Epithelial cell of proximal tubule (primary cell): ENCODE data around the gene APP. TPM values are rescaled to one million over a fixed set of nuclear protein-coding genes. Genes with fewer than 3 reads are reported as not detected.

ENCODE experiments used
- DNase-seq: peaks from one replicate; pipeline ENCODE4 v3.0.0-alpha.2; 2011; ENCODE audit warnings: low read depth
- H3K4me3 ChIP-seq: 2 replicates; pipeline ENCODE4 v1.5.1; 2011; ENCODE audit warnings: low read depth, mild to moderate bottlenecking, low read length
- total RNA-seq: library from RNA; depleted of rRNA; stranded (reverse); fragments of >200 nt; gene quantifications from 2 replicates; pipeline ENCODE4 v1.2.3, GENCODE V29; 2015
- TF ChIP-seq, protein P1 (sequence below): conservative IDR thresholded peaks from 2 replicates; pipeline ENCODE4 v1.5.1; 2012; ENCODE audit warnings: low read depth, mild to moderate bottlenecking, low read length

Gene APP
- total RNA-seq, 1 donor from 2014 or later: 510 TPM

DNA sequence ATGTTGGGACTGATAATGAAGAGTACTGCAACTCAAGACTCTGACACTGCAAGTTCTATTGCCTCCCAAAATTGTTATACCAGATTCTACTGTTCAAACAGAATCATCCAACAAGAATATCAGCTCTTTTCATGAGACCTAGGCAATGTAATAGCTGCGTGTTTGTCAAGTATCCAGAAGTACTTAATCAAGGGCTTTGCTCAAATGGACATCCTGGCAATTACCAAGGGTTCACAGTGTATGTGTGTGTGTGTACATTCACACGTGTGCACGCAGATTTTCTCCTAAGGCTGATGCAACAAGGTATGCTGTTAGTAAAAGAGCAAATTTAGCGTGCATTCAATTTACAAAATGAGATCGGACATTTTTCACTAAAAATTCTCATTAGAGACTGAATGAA is 261.2 kb downstream of the APP start:
- H3K4me3 ChIP-seq: no peak overlapping the region
- no peak for DNase-seq
- TF ChIP-seq, protein P1, sequence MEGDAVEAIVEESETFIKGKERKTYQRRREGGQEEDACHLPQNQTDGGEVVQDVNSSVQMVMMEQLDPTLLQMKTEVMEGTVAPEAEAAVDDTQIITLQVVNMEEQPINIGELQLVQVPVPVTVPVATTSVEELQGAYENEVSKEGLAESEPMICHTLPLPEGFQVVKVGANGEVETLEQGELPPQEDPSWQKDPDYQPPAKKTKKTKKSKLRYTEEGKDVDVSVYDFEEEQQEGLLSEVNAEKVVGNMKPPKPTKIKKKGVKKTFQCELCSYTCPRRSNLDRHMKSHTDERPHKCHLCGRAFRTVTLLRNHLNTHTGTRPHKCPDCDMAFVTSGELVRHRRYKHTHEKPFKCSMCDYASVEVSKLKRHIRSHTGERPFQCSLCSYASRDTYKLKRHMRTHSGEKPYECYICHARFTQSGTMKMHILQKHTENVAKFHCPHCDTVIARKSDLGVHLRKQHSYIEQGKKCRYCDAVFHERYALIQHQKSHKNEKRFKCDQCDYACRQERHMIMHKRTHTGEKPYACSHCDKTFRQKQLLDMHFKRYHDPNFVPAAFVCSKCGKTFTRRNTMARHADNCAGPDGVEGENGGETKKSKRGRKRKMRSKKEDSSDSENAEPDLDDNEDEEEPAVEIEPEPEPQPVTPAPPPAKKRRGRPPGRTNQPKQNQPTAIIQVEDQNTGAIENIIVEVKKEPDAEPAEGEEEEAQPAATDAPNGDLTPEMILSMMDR: no peak

- TF ChIP-seq, protein P1: no peak
- no peak overlapping the region for H3K4me3 ChIP-seq
- no peak for DNase-seq
Observed at GRCh38 chr21:25908495-25908894, 262.1 kb downstream of the APP start.

DNA sequence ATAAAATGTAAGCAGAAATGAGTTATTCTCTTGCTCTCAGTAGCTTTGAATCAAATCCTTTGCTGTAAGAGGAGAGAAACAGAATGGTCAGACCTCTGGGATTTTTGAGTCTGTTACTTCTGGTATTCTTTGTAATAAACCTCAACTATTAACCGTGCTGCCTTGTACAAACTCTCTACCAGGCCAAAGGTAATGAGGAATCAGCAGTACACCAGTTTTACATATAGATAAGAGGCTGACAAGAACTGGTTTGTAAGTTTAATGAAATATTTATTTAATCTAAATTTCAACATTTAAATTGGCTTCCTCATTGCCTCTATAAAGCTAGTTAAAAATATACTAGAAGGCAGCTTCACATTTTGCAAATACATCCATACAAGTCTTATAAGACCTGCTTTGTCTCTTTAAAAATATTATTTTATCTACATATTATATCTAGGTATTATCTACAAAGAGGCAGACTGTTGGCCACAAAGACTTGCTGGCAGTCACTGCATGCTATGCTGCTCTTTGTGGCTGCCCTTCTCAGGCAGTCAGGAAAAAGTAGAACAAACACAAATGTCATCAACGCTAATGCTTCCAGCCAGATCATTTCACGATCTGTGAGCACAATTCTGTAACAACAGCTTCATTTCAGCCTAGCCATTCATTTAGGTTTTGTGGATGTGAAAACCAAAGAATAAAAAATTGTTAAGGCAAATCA is 262.8 kb downstream of the APP start:
- DNase-seq: no peak

DNA sequence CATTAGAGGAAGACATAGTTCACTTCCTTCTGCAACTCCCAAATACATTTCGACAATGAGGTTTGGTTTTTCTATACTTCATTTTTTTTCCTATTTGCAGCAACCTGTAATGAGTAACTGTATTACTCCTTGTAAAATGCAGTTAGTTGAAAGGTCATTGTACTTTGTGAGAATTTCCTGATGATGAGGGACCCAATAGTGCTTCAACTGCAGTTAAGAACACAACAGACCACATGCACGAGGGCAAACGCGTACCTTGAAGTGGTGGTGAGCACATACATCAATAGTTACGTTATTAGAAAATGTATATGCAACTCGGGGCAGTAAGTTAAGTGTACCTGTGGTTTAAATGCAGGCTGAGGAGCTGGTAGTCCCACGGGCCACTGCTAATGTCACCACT is 264.0 kb downstream of the APP start:
- TF ChIP-seq, protein P1: no peak
- DNase-seq: no peak
- no peak overlapping the region for H3K4me3 ChIP-seq

More for the DNA sequence above, 262.8 kb downstream of the APP start:
- no peak overlapping the region for H3K4me3 ChIP-seq
- TF ChIP-seq, protein P1: no peak

DNA sequence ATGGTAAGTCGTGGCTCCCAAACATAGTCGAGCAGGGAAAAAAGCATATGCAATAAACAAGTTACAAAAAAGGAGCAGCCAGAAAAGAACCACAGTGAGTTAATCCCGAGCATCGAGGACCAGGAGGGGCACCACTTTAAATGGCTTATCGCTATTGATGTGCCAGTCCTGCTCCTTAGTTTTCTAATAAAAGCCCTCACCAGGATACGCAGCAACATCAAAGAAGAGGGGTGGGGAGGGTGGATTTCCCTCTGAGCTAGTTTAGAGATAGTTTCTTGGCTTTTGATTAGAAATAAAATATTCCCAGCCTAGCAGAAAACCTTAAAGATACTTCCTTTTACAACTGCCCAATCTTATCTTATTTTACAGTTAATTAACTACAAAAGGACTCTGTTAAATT is 265.4 kb downstream of the APP start:
- H3K4me3 ChIP-seq: no peak overlapping the region
- no peak for DNase-seq
- TF ChIP-seq, protein P1: no peak

DNA sequence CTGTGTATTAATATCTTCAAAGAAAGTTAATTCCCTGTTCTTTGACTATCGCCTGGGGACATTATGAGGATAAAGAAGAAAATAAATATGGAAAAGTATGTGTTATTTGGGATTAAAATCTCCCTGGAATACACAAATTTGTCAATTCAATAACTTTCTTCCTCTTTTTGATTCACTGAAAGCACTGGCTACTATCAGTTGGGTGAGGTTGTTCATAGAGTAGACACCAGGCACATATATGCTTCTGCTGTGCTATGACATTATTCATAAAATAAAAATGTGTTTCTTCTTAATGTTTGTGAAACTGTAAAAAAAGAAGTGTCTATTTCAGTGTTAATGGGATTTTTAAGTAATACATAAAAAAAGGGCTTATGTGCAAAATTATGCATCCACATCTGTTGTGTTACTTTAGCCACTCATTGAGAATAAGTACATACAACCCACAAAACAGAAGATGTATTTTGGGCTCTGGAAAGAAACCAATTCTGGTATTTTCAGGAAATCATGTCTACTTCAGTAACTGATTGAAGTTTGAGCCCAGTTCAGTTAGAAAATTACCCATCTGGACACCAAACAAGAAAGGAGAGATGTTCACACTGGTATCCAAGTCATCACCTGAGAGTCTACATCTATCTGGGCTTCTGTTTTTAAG is 266.4 kb downstream of the APP start:
- DNase-seq: no peak
- TF ChIP-seq, protein P1: no peak
- no peak overlapping the region for H3K4me3 ChIP-seq

DNA sequence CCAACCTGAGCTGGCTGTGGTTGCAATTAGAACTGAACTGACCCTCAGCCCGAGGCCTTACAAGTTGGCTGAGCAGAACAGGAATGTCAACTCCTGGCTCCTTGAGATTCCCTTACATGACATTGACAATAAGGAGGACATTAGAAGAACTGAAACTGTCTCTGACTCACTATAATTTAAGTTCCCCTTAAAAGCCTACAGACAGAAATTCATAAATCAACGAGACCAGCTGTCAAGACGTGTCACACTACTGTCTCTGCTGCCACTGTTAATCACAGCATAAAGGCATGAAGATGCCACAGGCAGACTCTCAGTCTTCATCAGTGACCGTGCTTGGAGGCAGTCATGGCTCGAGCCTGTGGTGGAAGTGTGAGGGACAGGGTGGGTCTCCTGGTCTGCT is 267.0 kb downstream of the APP start:
- H3K4me3 ChIP-seq: no peak overlapping the region
- TF ChIP-seq, protein P1: no peak
- no peak for DNase-seq
